Prostate gland (tissue), 2 donors: Measurements from ENCODE around the gene VTI1B. TPM values are rescaled to one million over a fixed set of nuclear protein-coding genes. Genes with fewer than 3 reads are reported as not detected.

ENCODE experiments used
- DNase-seq: peaks from one replicate; pipeline ENCODE4 v3.0.0-alpha.2; 2019; ENCODE audit warnings: low spot score
- H3K27ac ChIP-seq, 2 donors: fragments of 200-600 bp; sonication (generic); 2 replicates each; pipeline ENCODE4 v1.5.1; 2017 to 2019
- H3K27me3 ChIP-seq: fragments of 200-600 bp; sonication (generic); replicated peaks from 2 replicates; pipeline ENCODE4 v1.5.1; 2019; ENCODE audit not compliant: insufficient read depth
- H3K36me3 ChIP-seq, 2 donors: fragments of 200-600 bp; sonication (generic); 1 replicate in 1 of 2; 2 replicates in 1 of 2; pipeline versions ENCODE4 v1.5.1 to v1.8.1; 2017 to 2019
- H3K4me1 ChIP-seq: fragments of 200-600 bp; sonication (generic); replicated peaks from 2 replicates; pipeline ENCODE4 v1.5.1; 2019
- H3K4me3 ChIP-seq, 2 donors: fragments of 200-600 bp; sonication (generic); 2 replicates each; pipeline ENCODE4 v1.5.1; 2017 to 2019
- H3K9me3 ChIP-seq: fragments of 200-600 bp; sonication (generic); 2 replicates; pipeline ENCODE4 v1.5.1; 2017
- POLR2A ChIP-seq: fragments of 450-650 bp; IDR thresholded peaks from one replicate; pipeline ENCODE4 v1.6.1; 2016; ENCODE audit warnings: antibody characterized with exemption, mild to moderate bottlenecking
- POLR2AphosphoS5 ChIP-seq: sonication (generic); formaldehyde crosslinking; IDR thresholded peaks from one replicate; pipeline ENCODE4 v1.6.1; 2017; ENCODE audit warnings: antibody characterized with exemption
- WGBS: methylation state at CpG from one replicate; pipeline ENCODE4 v1.1.5; 2018; 5-methylcytosine and 5-hydroxymethylcytosine counted together
- intact Hi-C: fragments of 100-400 bp; cut with DNase I; formaldehyde crosslinking; loops from one replicate; pipeline ENCODE4 v1.14.2; 2022
- small RNA-seq, 2 donors: library from RNA; depleted of rRNA; stranded (forward); fragments of <200 nt; gene quantifications; one replicate each; pipeline ENCODE3, GENCODE V24; 2016
- total RNA-seq, 2 donors: library from RNA; depleted of rRNA; stranded (reverse); fragments of >200 nt; gene quantifications; one replicate each; pipeline ENCODE4 v1.1.0, GENCODE V29; 2016
- TF ChIP-seq, protein P1 (sequence below), 4 experiments: fragments of 200-600 bp in 2 of 4; fragments of 450-650 bp in 2 of 4; sonication (generic) in 2 of 4; IDR thresholded peaks; 1 replicate in 3 of 4; 2 replicates in 1 of 4; pipeline ENCODE4 v1.5.1; 2016 to 2019; ENCODE audit warnings: antibody characterized with exemption in 4 of 4, mild to moderate bottlenecking in 2 of 4, moderate library complexity in 2 of 4

Gene VTI1B
- total RNA-seq, 2 donors from 2014 or later: 52.0 to 52.6 TPM

DNA sequence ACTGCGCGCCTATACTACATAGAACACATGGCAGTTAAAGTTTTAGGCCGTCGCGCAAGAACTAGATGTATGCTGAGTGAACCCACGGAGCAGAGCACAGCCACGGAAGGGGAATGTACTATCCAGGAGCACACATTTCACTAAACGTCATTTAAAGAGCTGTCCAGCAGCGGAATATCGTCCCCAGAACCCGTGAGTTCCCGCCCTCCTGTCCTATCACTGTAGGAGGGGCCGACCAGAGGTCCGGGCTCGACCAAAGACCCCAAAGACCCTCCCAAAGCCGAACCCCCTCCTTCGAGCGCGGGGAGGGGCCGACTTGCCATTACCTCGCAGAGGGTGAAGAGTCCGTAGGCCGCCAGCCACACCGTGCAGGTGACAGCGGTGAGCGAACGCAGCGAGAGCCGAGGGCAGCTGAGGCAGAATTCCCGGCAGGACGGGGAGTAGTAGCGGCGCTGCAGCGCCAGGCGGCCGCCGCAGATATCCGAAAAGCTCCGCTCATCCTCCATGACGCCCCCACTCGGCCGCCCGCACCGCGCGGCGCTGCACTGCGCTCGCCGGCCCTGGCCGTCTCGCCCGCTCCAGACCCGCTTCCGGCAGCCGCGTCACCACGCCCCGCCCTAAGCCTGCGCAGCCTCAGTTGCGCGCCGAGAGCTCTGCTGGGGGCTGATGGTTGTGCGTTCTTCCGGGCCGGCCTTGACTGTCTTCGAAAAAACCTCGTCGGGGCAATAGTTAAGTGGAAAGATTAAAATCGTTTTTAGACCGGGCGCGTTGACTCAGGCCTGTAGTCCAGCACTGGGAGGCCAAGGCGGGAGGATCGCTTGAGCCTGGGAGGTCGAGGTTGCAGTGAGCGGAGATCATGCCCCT, 74.5 kb downstream of the VTI1B start, which contains the start of gene PIGH:
Gene PIGH, minus strand, starts transcription at position 571 of the 864 bp plus-strand sequence. Its CDS starts 65 bp downstream, at position 506.
- DNase-seq: peak; percentile 82
- H3K27ac ChIP-seq: peak within 1 kb of the TSS; percentile 86 to 93
- no peaks in the 10 kb centered on the region for H3K4me1 ChIP-seq
- no peaks in the 10 kb centered on the region for H3K9me3 ChIP-seq
- intact Hi-C loops: no loop called here
- WGBS: 4% methylated on average over 62 of the region's 77 CpGs
- TF ChIP-seq POLR2AphosphoS5 (peak; percentile 82), POLR2A (peak; percentile 90)
- TF ChIP-seq, protein P1, sequence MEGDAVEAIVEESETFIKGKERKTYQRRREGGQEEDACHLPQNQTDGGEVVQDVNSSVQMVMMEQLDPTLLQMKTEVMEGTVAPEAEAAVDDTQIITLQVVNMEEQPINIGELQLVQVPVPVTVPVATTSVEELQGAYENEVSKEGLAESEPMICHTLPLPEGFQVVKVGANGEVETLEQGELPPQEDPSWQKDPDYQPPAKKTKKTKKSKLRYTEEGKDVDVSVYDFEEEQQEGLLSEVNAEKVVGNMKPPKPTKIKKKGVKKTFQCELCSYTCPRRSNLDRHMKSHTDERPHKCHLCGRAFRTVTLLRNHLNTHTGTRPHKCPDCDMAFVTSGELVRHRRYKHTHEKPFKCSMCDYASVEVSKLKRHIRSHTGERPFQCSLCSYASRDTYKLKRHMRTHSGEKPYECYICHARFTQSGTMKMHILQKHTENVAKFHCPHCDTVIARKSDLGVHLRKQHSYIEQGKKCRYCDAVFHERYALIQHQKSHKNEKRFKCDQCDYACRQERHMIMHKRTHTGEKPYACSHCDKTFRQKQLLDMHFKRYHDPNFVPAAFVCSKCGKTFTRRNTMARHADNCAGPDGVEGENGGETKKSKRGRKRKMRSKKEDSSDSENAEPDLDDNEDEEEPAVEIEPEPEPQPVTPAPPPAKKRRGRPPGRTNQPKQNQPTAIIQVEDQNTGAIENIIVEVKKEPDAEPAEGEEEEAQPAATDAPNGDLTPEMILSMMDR (IDR thresholded peaks at IDR 0.05): peak; percentile 16 to 71 (median 50)
- peak within 1 kb of the TSS; percentile 81 to 93 for H3K4me3 ChIP-seq
- H3K36me3 ChIP-seq: no peaks in the 10 kb centered on the region
- H3K27me3 ChIP-seq: no peaks in the 10 kb centered on the region

Small RNA genes lying within 50 kb of the gene (small RNA-seq; reads per million reads assigned to genes)
- 0 reads per million in 2 donors for gene AL132640.3
- gene RF00019: 0 reads per million in 2 donors
- 0 reads per million in 2 donors for gene RN7SL369P
- 0 to 0.20 reads per million in 2 donors for gene RNA5SP386

Other genes with a start within 250 kb of the VTI1B start
- 10 to 100 TPM in 1 of 2 donors, 1 to 10 TPM in 1; 5.7 to 85.4 TPM for gene TMEM229B, start 185.9 kb downstream of the VTI1B start, total RNA-seq
- gene PLEKHH1, start 141.3 kb downstream of the VTI1B start, total RNA-seq: 10 to 100 TPM; 57.9 to 92.7 TPM
- gene PIGH, start 74.4 kb downstream of the VTI1B start, total RNA-seq: 100 to 1,000 TPM in 1 of 2 donors, 10 to 100 TPM in 1; 41.5 to 128 TPM
- gene ARG2, start 54.7 kb downstream of the VTI1B start, total RNA-seq: 100 to 1,000 TPM in 1 of 2 donors, 10 to 100 TPM in 1; 31.9 to 565 TPM
- gene RDH11, start 21.1 kb upstream of the VTI1B start, total RNA-seq: 1,000 to 10,000 TPM in 1 of 2 donors, 100 to 1,000 TPM in 1; 134 to 2,107 TPM
- gene RDH12, start 27.3 kb upstream of the VTI1B start, total RNA-seq: 1 to 10 TPM in 1 of 2 donors, under 1 TPM in 1; 0.28 to 1.0 TPM
- gene ZFYVE26, start 142.0 kb upstream of the VTI1B start, total RNA-seq: 10 to 100 TPM; 12.2 to 33.7 TPM
- 10 to 100 TPM; 14.9 to 35.8 TPM for gene RAD51B, start 145.1 kb upstream of the VTI1B start, total RNA-seq